Dendritic cell treated with granulocyte-macrophage colony-stimulating factor and Interleukin-4, amounts not matched to agents 40 ng/mL and 50 ng/mL, for 4 days (primary cell): ENCODE measurements around the gene KTI12.
"Not testable (repeated sequence)": the region's sequence is repeated elsewhere in the genome, so short reads cannot be mapped to it uniquely, and the experiment has no call there.

ENCODE experiments used
- H3K27ac Mint-ChIP-seq: one replicate; pipeline ENCODE4 v1.8.0; 2022; ENCODE audit warnings: mild to moderate bottlenecking, mixed read lengths
- H3K27me3 Mint-ChIP-seq: one replicate; pipeline ENCODE4 v1.8.0; 2022; ENCODE audit warnings: mild to moderate bottlenecking, mixed read lengths
- H3K36me3 Mint-ChIP-seq: one replicate; pipeline ENCODE4 v1.8.0; 2022; ENCODE audit warnings: low read depth, mixed read lengths
- H3K4me1 Mint-ChIP-seq: one replicate; pipeline ENCODE4 v1.8.0; 2022; ENCODE audit warnings: low read depth, mixed read lengths
- H3K4me3 Mint-ChIP-seq: one replicate; pipeline ENCODE4 v1.8.0; 2022; ENCODE audit warnings: mild to moderate bottlenecking, moderate library complexity, mixed read lengths
- H3K9me3 Mint-ChIP-seq: one replicate; pipeline ENCODE4 v1.8.0; 2022; ENCODE audit warnings: mixed read lengths
- intact Hi-C: fragments of 100-400 bp; cut with micrococcal nuclease; formaldehyde crosslinking; loops from one replicate; pipeline ENCODE4 v1.15.0; 2022

KTI12 gene

DNA sequence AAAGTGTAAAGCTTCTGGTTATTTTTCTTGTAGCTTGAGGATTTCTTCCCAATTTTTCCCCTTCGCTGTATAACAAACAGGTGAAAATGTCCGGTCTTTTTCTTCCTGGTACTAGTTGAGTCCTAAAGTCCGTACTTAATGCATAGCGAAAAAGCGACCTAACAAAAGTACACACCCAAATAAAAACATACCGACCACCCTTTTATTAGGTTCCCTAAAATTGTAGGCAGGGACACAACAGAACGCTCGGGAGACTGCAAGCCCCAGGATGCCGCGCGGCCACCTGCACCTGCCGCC, 22.2 kb upstream of the KTI12 start:
- peaks cover 70% of the 10 kb centered on the region for H3K36me3 Mint-ChIP-seq
- peaks cover 55% of the 10 kb centered on the region for H3K4me1 Mint-ChIP-seq
- intact Hi-C loops: loop anchor here (1.0 to 10.0 kb wide), 4 partner anchors 23 to 346 kb away; partner anchors contain the start of genes CC2D1B, KTI12, NRDC and ORC1
- H3K27ac Mint-ChIP-seq: peak overlapping the region; percentile 90
- H3K27me3 Mint-ChIP-seq: no peaks in the 10 kb centered on the region
- no peaks in the 10 kb centered on the region for H3K9me3 Mint-ChIP-seq
- peak overlapping the region; percentile 99 for H3K4me3 Mint-ChIP-seq

DNA sequence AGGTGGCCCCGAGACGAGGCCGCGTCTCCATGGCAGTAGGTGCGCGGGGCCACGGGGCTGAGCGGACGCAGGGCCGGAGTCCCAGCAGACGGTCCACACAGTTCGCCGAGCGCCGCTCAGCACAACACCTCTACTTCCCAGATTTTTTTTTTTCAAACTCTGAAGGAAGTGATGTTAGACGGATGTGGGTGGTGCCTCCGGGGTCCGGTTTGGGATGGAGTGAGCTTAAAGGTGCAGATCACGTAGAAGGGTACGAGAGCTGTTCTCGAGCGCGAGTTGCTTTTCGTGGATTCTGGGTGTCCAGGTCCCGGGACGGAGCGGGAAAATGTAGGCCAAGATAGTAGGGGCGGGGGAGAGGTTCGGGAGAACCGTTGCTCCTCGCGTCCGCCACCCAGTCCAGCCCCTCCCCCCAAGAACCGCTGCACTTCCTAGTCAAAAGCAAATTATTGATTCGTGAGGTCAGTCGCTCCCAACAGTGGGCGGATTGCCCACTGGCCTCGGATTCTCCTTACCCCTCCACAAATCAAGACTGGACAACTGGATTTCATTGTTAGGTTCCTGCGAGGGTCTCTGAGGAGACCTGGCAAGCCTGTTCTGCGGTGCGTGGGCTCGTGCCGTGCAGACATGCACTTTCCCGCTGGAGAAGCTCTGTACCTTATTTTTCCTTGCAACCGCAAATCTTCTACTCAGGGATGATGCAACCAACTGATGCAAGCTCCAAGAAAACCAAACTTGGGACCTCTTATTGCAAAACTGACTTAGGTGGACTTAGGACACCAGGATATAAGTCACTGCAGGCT, 21.7 kb upstream of the KTI12 start, which contains the start of gene TXNDC12:
Gene TXNDC12, minus strand, starts transcription at position 126 of the 800 bp plus-strand sequence. Its CDS starts 95 bp downstream, at position 31.
- H3K27me3 Mint-ChIP-seq: no peaks in the 10 kb centered on the region

DNA sequence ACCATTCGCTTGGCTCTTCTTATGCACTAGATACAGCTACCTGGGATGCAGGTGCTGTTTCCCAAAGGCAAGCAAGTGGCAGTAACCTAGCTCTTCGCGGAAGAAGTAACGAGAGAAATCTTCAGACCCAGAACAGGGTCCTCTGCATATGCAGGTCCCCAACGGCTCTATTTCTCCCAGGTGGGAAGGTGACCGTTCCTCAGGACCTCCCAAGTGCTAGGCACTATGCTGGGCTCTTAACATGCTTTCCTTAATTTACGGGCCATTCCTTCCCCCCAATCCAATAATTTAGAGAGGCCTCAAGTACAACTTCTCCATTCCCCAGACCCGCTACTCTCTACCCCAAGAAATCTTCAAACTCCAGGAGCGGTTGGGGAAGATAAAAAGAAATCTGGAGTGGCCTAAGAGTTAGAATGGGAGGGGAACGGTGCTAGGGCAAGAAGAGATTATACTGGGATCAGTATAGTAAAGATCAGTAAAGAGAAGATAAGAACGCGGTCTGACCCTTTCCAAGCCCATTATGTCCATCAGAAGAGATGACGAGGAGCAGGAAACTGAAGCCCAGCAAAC, 21.0 kb upstream of the KTI12 start:
- H3K4me1 Mint-ChIP-seq: peaks cover 66% of the 10 kb centered on the region
- no peaks in the 10 kb centered on the region for H3K27me3 Mint-ChIP-seq
- peak overlapping the region; percentile 90 for H3K27ac Mint-ChIP-seq
- intact Hi-C loops: loop anchor here (1.0 to 10.0 kb wide), 3 partner anchors 21 to 348 kb away; partner anchors contain the start of genes CC2D1B, KTI12, ORC1 and PRPF38A
- peaks cover 59% of the 10 kb centered on the region for H3K36me3 Mint-ChIP-seq
- no peaks in the 10 kb centered on the region for H3K9me3 Mint-ChIP-seq
- H3K4me3 Mint-ChIP-seq: peak overlapping the region; percentile 99

More for the DNA sequence above, 21.7 kb upstream of the KTI12 start, which contains the start of gene TXNDC12:
- peaks cover 61% of the 10 kb centered on the region for H3K4me1 Mint-ChIP-seq
- intact Hi-C loops: loop anchor here (1.0 to 10.0 kb wide), 3 partner anchors 22 to 347 kb away; partner anchors contain the start of genes CC2D1B, KTI12, ORC1 and PRPF38A
- peak within 1 kb of the TSS; percentile 90 for H3K27ac Mint-ChIP-seq
- peaks cover 64% of the 10 kb centered on the region for H3K36me3 Mint-ChIP-seq
- H3K4me3 Mint-ChIP-seq: peak within 1 kb of the TSS; percentile 99
- no peaks in the 10 kb centered on the region for H3K9me3 Mint-ChIP-seq

DNA sequence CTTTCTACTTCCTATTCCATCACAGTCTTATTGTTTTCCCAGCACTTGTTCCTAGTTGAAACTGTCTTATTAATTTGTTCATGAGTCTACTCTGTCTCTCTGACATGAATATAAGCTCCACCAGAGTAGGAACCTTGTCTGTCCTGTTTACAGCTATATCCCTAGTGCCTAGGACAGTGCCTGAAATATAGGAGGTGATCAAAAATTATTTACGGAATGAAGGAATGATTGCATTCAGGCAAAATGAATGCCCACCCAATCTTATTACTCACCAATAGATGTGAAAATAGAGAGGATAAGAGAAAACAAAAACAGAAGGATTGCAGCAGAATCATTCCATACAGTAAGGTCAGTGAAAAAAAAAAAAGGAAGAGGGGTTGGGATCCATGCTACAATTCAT, 20.3 kb upstream of the KTI12 start:
- H3K4me1 Mint-ChIP-seq: peaks cover 60% of the 10 kb centered on the region
- H3K36me3 Mint-ChIP-seq: peaks cover 53% of the 10 kb centered on the region
- H3K27ac Mint-ChIP-seq: peak overlapping the region; percentile 90
- peak overlapping the region; percentile 99 for H3K4me3 Mint-ChIP-seq
- intact Hi-C loops: loop anchor here (10.0 kb wide), 1 partner anchor 311 kb away; the partner anchor contains the start of gene CC2D1B
- H3K27me3 Mint-ChIP-seq: no peaks in the 10 kb centered on the region
- H3K9me3 Mint-ChIP-seq: no peaks in the 10 kb centered on the region

DNA sequence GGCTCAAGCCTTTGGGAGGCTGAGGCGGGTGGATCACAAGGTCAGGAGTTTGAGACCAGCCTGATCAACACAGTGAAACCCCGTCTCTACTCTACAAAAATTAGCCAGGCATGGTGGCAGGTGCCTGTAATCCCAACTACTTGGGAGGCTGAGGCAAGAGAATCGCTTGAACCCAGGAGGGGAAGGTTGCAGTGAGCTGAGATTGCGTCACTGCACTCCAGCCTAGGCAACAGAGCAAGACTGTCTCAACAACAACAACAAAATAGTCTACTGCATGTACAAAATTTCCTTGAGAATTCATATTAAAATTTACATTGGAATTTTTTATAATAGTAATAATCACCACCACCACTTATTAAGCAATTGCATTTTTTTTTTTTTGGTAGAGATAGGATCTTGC, 15.7 kb upstream of the KTI12 start:
- H3K4me3 Mint-ChIP-seq, intact Hi-C loops, H3K27me3 Mint-ChIP-seq, H3K9me3 Mint-ChIP-seq, H3K27ac Mint-ChIP-seq: not testable (repeated sequence)
- Mint-ChIP-seq H3K36me3 (peaks cover 56% of the 10 kb centered on the region), H3K4me1 (peaks cover 41% of the 10 kb centered on the region)

DNA sequence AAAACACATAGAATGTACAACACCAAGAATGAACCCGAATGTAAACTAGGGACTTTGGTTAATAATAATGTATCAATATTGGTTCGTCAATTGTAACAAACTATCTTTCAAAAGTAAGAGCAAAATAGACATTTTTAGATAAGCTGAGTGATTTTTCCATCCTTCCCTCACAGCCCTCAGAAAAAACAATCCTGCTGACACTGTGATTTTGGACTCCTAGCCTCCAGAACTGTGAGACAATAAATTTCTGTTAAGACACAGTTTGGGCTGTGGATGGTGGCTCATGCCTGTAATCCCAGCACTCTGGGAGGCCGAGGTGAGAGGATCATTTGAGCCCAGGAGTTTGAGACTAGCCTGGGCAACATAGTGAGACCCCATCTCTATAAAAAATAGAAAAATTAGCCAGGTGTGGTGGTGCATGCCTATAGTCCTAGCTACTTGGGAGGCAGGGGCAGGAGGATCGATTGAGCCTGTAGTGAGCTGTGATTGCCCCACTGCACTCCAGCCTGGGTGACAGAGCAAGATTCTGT, 12.1 kb upstream of the KTI12 start:
- H3K27ac Mint-ChIP-seq, intact Hi-C loops, H3K27me3 Mint-ChIP-seq, H3K4me3 Mint-ChIP-seq, H3K9me3 Mint-ChIP-seq: not testable (repeated sequence)
- peaks cover 16% of the 10 kb centered on the region for H3K4me1 Mint-ChIP-seq
- peaks cover 49% of the 10 kb centered on the region for H3K36me3 Mint-ChIP-seq

DNA sequence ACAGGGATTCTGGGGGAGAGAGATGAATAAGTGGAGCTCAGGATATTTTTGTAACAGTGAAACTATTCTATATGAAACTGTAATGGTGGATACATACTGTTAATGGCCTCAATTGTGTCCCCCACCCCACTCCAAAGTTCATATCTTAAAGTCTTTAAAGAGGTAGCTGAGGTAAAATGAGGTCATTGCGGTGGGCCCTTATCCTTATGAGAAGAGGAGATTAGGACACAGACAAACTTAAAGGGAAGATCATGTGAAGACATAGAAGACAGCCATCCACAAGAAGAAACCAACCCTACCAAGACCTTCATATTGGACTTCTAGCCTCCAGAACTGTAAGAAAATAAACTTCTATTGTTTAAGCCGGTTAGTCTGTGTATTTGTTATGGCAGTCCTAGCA, 11.6 kb upstream of the KTI12 start:
- Mint-ChIP-seq H3K36me3 (peaks cover 54% of the 10 kb centered on the region), H3K9me3 (no peaks in the 10 kb centered on the region), H3K27me3 (no peaks in the 10 kb centered on the region), H3K27ac (no peak overlapping the region), H3K4me3 (no peak overlapping the region), H3K4me1 (peaks cover 11% of the 10 kb centered on the region)
- intact Hi-C loops: no loop called here

DNA sequence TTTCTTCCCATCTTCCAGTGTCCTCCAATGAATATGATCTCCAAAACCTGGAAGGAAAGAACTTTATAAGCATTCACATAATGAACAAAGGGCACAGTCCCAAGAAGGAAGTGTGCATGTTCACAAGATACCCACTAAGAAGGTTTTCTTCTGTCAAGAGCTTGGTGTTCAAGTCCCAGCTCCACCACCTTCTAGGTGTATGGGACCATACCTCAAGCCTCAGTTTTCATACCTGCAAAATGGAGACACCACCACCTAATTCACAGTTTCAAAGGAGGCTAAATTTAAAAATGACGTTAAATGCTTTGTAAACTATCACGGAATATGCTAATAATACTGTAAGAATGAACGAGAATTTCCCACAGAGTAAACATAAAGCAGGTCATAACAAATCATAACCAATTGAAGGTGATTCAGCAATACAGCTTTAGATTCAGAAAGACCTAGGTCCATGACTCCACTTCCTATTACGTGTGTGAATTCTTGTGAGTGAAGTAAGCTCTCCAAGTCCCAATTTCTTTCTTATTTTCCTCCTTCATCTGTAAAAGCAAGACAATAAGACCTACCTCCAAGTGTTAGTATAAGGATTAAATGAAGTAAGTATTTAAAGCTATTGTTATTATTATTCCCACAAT, 8.1 kb upstream of the KTI12 start:
- H3K4me1 Mint-ChIP-seq: peaks cover 9% of the 10 kb centered on the region
- H3K27ac Mint-ChIP-seq: no peak overlapping the region
- peaks cover 81% of the 10 kb centered on the region for H3K36me3 Mint-ChIP-seq
- no peaks in the 10 kb centered on the region for H3K27me3 Mint-ChIP-seq
- intact Hi-C loops: no loop called here
- no peaks in the 10 kb centered on the region for H3K9me3 Mint-ChIP-seq
- H3K4me3 Mint-ChIP-seq: no peak overlapping the region

DNA sequence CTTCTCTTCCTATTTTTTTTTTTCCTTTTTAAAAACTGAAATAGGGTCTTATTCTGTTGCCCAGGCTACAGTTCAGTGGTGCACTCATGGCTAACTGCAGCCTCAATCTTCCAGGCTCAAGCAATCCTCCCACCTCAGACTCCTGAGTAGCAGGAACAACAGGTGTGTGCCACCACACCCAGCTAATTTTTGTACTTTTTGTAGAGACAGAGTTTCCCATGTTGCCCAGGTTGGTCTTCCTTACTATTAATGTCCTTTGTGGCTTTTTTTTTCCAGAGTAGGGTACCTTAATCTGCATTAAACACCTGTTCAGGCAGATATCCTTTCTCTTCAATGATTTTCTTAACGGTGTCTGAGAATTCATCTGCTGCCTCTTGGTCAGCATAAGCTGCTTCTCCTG, 4.3 kb upstream of the KTI12 start:
- H3K27ac Mint-ChIP-seq: no peak overlapping the region
- H3K27me3 Mint-ChIP-seq: no peaks in the 10 kb centered on the region
- H3K9me3 Mint-ChIP-seq: no peaks in the 10 kb centered on the region
- H3K36me3 Mint-ChIP-seq: peaks cover 70% of the 10 kb centered on the region
- H3K4me3 Mint-ChIP-seq: no peak overlapping the region
- intact Hi-C loops: no loop called here
- peaks cover 5% of the 10 kb centered on the region for H3K4me1 Mint-ChIP-seq

DNA sequence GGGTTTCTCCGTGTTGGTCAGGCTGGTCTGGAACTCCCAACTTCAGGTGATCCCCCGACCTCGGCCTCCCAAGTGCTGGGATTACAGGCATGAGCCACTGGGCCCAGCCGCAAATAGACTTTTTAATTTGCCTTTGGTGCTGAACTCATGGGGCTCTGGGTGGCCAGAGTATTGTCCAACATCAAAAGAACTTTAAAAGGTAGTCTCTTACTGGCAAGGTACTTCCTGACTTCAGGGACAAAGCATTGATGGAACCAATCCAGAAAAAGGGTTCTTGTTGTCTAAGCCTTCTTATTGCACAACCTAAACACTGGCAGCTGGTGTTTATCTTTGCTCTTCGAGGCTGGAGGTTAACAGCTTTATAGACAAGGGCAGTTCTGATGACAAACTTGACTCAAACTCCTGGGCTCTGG, 3.8 kb upstream of the KTI12 start:
- no peak overlapping the region for H3K4me3 Mint-ChIP-seq
- peaks cover 10% of the 10 kb centered on the region for H3K4me1 Mint-ChIP-seq
- peaks cover 75% of the 10 kb centered on the region for H3K36me3 Mint-ChIP-seq
- H3K27ac Mint-ChIP-seq: no peak overlapping the region
- intact Hi-C loops: no loop called here
- H3K9me3 Mint-ChIP-seq: no peaks in the 10 kb centered on the region
- H3K27me3 Mint-ChIP-seq: no peaks in the 10 kb centered on the region

DNA sequence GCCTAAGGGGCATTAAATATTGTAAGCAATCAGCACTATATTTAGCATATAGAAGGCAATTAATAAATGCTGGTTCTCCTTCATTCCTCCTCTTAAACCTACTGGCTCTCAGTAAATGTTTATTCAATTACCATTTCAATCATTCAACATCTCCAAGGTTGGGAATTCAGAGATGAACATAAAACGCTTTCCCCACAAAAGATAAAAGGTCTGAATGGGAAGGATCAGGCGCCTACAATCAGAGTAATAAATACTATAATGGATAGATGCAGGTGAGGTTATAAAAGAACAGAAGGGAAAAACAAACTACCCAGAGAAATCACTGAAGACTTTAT, 407 bp upstream of the KTI12 start:
- Mint-ChIP-seq H3K36me3 (peaks cover 60% of the 10 kb centered on the region), H3K4me3 (no peak overlapping the region), H3K9me3 (no peaks in the 10 kb centered on the region), H3K4me1 (peaks cover 26% of the 10 kb centered on the region), H3K27me3 (no peaks in the 10 kb centered on the region), H3K27ac (peak overlapping the region; percentile 97)
- intact Hi-C loops: no loop called here

DNA sequence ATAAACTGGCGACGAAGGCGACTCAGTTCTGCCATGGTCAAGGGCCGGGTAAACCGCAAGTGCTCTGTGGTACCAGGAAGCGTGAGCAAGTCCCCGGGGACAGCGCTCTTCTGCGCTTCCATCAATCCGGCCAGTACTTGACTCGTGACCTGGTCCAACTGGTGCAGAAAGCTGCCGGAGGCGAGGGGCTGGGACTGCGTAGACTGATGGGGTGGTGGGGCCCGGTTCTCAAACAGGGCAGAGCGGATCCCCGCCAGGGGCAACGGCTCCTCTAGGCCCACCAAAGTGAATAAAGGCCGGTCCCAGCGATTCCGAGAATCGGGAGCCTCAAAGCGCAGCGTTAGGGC, 852 bp downstream of the KTI12 start:
- intact Hi-C loops: loop anchor here (1.0 kb wide), 1 partner anchor 23 kb away; the partner anchor contains the start of gene TXNDC12
- H3K4me1 Mint-ChIP-seq: peaks cover 26% of the 10 kb centered on the region
- peaks cover 47% of the 10 kb centered on the region for H3K36me3 Mint-ChIP-seq
- no peaks in the 10 kb centered on the region for H3K9me3 Mint-ChIP-seq
- H3K4me3 Mint-ChIP-seq: peak overlapping the region; percentile 93
- peak overlapping the region; percentile 97 for H3K27ac Mint-ChIP-seq
- H3K27me3 Mint-ChIP-seq: no peaks in the 10 kb centered on the region

DNA sequence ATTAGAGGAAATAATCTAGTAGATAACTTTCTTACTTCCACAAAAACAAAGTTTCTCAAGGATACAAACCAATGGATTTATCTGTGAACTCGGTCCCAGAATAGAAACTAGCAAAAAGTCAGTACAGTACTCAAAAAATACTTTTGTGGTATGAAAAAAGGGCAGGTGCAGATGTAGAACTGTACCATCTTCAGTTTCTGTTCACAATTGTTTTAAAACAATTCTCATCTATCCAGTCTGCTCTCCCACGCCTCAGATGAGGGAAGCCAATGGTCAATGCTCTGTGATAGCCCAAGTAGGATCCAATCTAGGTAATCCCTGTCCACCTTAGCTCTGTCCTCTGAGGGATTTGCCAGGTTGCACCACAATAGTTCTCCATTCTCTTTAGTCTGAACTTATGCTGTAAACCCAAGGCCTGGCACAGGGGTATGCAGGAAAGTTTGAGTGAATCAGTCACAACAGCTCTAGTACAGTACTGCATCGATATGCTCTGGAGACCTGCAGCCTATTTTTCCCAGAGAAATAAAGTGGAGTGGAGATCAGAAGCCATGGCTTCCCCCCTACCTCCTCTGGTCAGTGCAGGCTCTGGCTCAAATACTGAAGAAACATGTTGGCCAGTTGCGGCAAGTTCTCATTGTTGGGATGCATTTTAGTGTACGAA, 1.4 kb downstream of the KTI12 start:
- intact Hi-C loops: no loop called here
- H3K4me3 Mint-ChIP-seq: peak overlapping the region; percentile 93
- peaks cover 26% of the 10 kb centered on the region for H3K4me1 Mint-ChIP-seq
- H3K27me3 Mint-ChIP-seq: no peaks in the 10 kb centered on the region
- peak overlapping the region; percentile 97 for H3K27ac Mint-ChIP-seq
- peaks cover 44% of the 10 kb centered on the region for H3K36me3 Mint-ChIP-seq
- H3K9me3 Mint-ChIP-seq: no peaks in the 10 kb centered on the region
